GM12864 (cell line): ENCODE data around the gene HOOK2.

ENCODE experiments used
- DNase-seq: peaks from one replicate; pipeline ENCODE4 v3.0.0-alpha.2; 2011; ENCODE audit warnings: low read depth
- H3K4me3 ChIP-seq: 2 replicates; pipeline ENCODE4 v1.5.1; 2011; ENCODE audit warnings: mild to moderate bottlenecking, low read depth, low read length, control low read depth
- TF ChIP-seq, protein P1 (sequence below): IDR thresholded peaks from 2 replicates; pipeline ENCODE4 v1.5.1; 2011; ENCODE audit warnings: low read depth, mild to moderate bottlenecking, moderate library complexity, low read length, control low read depth, inconsistent platforms; ENCODE audit errors: missing control alignments

Gene HOOK2

DNA sequence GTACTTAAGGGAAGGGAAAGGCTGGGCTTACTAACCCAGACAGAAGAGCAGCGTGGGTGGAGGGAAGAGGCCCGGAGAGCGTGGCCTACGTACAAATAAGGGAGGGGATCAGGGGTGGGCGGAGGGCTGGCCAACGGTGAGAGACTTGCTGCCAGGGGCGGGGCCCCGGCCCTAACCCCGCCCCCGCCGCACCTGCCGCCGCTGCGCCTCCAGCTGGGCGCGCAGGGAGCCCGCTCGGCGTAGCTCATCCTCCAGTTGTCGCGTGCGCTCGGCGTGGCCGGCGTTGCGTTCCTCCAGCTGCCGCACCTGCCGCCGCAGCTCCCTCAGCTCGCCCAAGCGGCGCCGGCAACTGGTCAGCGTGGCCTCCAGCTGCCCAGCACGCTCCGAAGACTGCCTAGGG is 5.7 kb downstream of the HOOK2 start:
- TF ChIP-seq, protein P1, sequence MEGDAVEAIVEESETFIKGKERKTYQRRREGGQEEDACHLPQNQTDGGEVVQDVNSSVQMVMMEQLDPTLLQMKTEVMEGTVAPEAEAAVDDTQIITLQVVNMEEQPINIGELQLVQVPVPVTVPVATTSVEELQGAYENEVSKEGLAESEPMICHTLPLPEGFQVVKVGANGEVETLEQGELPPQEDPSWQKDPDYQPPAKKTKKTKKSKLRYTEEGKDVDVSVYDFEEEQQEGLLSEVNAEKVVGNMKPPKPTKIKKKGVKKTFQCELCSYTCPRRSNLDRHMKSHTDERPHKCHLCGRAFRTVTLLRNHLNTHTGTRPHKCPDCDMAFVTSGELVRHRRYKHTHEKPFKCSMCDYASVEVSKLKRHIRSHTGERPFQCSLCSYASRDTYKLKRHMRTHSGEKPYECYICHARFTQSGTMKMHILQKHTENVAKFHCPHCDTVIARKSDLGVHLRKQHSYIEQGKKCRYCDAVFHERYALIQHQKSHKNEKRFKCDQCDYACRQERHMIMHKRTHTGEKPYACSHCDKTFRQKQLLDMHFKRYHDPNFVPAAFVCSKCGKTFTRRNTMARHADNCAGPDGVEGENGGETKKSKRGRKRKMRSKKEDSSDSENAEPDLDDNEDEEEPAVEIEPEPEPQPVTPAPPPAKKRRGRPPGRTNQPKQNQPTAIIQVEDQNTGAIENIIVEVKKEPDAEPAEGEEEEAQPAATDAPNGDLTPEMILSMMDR, result no peak
- no peak for DNase-seq
- no peak overlapping the region; the same call in 1 of the 2 replicates for H3K4me3 ChIP-seq

DNA sequence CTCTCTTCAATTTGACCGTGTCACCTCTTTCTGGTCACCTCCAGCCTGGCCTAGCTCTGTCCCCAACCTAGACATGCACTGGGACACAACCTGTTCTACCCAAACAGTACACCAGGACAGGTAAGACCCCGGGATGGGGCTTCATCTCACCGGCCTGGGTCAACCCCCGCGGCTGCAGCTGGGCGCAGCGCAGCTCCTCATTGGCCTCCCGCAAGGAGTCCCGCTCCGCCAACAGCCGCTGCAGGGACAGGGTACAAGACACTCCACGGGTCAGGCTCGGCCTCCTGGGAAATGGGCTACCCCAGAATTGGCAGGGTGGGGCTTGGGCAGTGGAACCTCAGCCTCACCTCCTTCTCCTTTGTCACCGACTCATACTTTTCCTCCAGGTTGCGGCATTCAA is 7.7 kb downstream of the HOOK2 start:
- H3K4me3 ChIP-seq, result no peak overlapping the region
- no peak for DNase-seq
- TF ChIP-seq, protein P1, result no peak

DNA sequence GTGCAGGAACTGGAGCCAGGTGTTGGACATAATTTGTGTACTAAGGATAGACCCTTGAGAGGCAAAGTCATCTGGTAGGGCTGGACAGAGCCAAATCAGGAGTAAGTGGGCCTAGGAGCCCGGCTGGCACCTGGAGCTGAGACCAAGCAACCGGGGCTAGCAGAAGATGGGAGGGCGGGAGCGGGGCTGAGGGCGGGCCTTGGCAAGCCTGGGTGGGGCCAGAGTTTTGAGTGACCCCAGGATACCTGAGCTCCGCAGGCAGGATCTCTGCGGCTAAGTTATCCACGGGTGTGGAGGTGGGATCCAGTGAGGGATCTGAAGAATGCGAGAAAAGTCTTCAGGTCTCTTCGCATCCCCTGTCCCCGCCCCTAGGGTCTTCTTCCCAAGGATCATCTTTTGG is 8.2 kb downstream of the HOOK2 start:
- TF ChIP-seq, protein P1, result no peak
- H3K4me3 ChIP-seq, result no peak overlapping the region
- DNase-seq, result no peak

DNA sequence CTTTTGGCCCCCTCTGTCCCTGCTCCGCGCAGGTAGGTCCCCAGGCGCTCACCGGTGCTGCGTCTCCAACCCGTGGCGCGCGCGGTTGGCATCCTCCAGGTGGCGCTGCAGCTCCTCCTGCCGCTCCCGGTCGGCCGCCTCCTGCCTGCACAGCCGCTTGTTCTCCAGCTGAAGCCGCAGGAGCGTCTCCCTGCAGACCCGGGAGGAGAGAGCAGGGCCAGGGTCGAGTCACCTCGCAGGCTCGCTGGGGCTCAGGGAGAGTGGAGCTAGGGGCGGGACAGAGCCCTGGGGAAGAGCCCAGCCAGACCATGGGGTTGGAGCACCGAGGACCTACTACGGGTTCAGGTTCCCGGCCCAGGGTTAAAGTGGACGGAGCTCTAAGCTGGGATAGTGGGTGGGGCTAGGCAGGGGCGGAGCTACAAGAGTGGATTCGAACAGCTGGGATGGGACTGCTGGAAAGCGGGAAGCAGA is 9.3 kb downstream of the HOOK2 start:
- no peak for DNase-seq
- TF ChIP-seq, protein P1, result peak; percentile 59
- H3K4me3 ChIP-seq, result no peak overlapping the region

DNA sequence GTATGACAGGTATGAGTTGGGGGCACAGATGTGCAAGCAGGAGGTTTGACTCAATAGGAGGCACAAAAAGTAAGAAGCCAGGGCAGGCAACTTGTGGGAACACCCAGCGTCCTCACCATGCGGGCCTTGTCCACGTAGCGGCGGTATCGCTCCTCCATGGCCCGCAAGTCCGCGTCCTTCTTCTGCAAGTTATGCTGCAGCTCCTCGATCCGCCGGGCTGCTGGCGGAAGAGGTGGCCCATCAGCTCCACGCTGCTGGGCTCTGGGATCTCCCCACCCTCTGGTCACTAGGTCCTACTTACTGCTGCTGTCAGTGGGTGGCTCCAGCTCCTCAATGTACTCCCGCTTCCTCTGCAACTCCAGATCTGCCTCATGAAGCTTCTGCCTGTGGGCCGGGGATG is 10.7 kb downstream of the HOOK2 start:
- TF ChIP-seq, protein P1, result no peak
- DNase-seq, result no peak
- no peak overlapping the region for H3K4me3 ChIP-seq

DNA sequence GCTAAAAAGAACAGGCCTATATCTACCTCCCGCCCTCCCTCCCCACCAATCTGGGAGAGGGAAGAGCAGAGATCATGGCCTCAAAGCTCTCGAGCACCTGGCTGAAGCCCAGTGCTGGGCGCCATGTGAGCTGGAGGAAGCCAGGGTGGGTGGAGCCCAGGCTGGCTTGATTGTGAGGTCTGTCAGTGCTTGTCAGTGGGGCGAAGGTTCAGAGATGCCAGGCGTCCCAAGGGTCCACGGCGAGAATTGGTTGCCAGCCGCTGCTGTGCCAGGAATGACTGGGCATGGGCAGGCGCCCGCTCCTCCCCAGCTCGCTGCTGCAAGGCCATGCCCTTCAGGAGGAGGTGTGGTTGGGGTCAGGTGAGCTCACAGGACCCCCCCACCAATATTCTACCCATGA is 12.3 kb downstream of the HOOK2 start:
- TF ChIP-seq, protein P1, result no peak
- H3K4me3 ChIP-seq, result no peak overlapping the region
- no peak for DNase-seq

DNA sequence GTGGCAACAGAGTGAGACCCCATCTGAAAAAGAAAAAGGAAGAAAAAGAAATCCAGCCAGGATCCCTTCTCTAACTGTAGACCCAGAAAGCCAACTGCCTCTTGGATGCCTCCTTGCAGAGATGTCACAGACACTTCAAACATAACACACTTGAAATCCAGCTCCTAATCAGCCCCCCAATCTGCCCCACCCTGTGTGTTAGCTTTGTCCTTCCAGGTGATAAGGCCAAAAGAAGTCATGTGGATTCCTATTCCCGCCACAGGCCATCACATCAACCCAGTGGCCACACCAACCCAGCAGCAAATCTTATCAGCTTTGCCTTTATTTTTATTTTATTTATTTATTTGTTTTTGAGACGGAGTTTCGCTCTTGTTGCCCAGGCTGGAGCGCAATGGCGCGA is 15.7 kb downstream of the HOOK2 start:
- TF ChIP-seq, protein P1, result no peak
- no peak for DNase-seq
- no peak overlapping the region for H3K4me3 ChIP-seq
